Activated CD8-positive, alpha-beta memory T cell treated with anti-CD3 and anti-CD28 coated beads for 4 hours (primary cell): Measurements from ENCODE around the gene SHB.
"Not testable (repeated sequence)": the region's sequence is repeated elsewhere in the genome, so short reads cannot be mapped to it uniquely, and the experiment has no call there.

Experiments used
- DNase-seq, 2 donors: peaks; one replicate each; pipeline ENCODE4 v3.0.0-alpha.2; 2020; ENCODE audit warnings: low read depth in 2 of 2

Gene SHB

GRCh38 chr9:38063363-38063707 lies 5.7 kb downstream of the SHB start:
- no peak for DNase-seq

DNA sequence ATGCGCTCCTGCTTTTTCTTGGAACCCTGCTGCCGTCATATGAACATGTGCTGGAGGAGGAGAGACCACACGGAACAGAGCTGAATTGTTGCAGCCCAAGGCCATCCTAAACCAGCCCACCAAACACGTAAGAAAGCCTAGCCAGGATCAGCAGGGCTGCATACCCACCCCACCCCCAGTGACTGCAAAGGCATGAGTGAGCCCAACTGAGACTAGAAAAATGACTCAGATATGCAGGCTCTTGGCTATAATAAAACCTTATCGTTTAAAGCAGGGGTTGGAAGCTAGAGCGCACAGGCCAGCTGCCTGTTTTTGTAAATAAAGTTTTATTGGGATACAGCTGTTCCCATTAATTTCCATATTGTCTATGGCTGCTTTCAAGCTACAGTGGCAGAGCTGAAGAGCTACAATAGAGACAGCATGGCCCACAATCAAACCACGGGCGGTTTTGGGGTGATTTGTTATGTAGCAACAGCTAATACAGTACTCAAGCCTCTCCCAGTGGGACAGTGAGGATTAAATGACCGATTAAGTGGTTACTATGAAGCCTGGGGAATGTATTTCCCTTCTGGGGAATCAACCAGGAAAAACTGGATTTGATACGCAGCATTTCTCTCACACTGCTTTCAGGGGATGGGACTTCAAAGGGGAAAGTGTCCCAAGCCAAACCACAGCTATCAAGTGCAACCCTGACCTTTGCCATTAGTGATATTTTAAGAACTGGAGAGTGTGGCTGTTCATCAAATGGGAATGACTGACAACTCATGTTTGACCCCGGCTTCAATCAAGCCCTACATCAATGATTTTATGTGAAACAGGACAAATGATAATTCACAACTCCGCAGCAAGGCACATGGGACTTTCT lies 6.3 kb downstream of the SHB start:
- DNase-seq, result no peak

DNA sequence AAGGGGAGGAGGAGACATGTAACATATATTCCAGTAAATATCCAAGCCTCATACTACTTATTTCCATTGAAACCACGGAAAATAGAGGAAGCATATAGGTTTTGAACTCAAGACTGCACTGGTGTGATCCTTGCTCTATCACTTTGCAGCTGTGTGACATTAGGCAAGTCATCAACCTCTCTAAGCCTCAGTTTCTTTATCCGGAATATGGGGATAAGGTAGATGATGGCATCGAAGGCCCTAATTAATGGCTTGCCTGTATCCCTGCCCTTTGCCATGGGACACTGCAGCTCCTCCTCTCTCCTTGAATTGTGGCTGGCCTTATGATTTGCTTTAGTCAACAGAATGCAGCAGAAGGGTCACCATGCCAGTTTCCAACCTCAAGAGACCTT lies 6.9 kb downstream of the SHB start:
- DNase-seq, result no peak

- DNase-seq, result no peak
Measured at GRCh38 chr9:38061326-38061977, 7.6 kb downstream of the SHB start.

- no peak for DNase-seq
Measured at GRCh38 chr9:38060681-38061080, 8.3 kb downstream of the SHB start.

- DNase-seq, result no peak
Measured at GRCh38 chr9:38059233-38059936, 9.6 kb downstream of the SHB start.

DNA sequence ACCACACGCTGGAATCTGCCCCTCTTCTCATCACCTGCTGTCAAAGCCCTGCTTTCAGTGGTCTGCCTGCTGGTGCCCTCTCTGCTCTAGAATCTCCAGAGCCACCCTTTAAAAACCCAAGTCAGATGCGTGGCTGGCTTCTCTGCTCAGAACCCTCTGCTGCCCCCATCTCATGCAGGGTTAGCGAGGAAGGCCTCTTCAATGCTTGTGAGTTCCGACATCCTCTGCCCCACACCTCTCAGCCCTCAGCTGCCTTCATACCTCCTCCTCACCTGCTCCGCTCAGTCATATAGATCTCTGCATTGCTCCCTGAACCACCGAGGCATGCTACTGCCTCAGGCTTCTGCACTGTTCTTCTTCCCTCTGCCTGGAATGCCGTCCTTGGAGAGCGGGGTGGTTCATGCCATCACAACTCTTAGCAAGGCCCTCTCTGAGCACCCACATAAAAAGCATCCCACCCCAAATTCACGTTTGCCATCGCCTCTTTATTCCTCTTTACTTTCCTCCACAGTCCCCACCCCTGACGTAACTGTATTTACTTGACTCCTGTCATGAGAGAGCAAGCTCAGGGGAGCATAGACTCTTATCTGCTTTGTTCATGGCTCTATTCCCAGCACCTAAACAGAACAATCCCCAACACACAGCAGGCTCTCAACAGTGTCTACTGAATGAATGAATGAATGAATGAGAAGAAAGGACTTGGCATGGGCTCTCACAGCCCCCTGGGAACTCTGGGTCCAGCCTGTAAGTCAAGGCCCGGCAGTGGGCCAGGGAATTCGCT lies 10.4 kb downstream of the SHB start:
- no peak for DNase-seq

DNA sequence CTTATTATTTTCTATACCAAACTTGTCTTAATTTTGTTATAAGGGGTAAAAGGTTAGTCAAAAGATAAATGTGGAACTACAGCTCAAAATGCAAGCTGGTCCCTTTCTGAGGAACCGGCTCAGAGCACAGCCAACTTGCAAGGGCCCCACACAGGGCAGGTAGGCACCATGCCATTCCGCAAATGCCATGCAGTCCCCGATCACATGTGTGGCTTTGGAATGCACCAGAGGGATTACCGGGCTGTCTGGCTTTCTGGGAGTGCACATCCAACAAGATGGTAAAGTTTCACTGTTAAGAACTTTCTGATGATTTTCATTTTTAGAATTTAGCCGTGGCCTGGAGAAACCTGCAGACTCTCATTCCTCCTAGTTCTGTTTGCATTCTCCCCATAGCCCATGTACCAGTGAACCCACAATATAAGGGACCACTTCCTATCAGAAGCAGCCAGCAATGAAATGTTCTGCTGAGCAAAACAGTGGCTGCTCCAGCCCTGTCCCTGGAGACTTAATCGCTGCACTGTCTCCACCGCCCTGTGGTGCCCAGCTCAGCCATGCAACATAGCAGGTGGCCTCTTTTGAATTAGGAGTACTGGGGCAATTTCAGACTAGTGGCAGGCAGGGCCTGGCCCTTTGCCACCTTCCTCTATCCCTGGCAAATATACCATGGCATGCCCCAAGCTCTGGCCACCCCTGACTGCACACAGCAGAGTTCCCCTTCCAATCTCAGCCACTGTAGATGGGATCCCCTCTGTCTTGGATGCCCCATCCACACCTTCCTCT lies 11.4 kb downstream of the SHB start:
- DNase-seq, result no peak

GRCh38 chr9:38054653-38055052 lies 14.4 kb downstream of the SHB start:
- no peak for DNase-seq

DNA sequence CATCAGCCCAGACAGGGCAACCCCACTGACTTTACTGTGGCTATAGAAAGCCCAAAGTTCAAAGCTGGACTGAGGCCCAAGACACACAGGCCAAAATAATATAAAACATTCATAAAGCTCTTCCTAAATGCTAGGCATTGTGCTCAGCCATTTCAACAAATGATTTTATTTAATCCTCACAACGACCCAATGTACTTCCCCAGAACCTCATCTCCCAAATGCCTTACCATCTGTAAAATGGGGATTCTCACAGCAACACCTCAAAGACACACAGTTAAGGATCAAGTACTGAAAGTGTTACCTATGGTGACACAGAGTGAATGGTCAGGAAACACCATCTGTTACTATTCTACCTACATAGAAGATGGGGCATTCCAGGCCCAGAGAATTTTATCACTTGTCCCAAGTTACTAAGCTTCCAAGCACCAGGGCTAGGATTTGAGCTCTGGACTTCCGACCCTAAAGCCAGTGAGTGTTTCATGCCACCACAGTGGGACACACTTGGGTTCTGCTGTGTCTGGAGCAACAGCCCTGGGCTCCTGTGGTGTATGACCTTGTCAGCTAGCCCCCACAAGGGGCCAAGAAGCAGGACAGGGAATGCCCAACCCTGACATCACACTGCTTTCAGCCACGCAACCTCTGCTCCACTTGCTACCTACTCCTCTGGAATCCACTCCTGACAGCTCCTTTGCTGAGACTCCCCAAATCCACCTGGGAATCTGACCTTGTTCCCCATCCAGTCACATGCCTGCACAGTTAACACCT lies 15.1 kb downstream of the SHB start:
- DNase-seq, result no peak

- no peak for DNase-seq
Measured at GRCh38 chr9:38051780-38052546, 17.1 kb downstream of the SHB start.

GRCh38 chr9:38048316-38048969 lies 20.6 kb downstream of the SHB start:
- DNase-seq, result no peak

GRCh38 chr9:38047301-38048251 lies 21.5 kb downstream of the SHB start:
- DNase-seq, result no peak

DNA sequence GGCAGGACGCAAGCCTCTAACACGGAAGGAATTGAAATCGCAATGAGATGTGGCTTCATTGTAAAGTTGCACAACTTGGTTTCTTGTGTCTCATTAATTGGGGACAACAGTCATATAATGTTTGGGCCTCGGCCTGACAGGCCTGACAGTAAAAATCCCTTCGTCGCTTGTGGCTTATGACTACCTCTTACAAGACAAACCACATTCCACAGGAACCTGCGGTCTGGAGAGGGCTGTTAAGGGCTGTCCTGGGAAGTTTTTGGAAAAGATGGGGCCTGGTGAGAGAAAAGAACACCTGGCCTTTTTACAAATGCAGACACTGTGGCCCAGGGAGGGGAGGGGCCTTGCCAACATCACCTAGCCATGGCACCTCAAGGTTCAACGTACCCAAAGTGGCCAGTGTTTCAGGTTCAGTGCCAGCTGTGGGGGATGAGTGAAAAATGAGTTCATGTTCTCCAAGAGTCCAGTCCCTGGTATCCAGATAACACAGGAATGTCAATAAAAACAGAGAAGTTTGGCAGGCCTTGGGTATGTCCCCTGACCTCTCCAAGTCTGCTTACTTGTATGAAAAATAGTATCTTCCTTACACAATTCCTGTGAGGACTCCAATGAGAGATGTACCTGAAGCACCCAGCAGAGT lies 22.2 kb downstream of the SHB start:
- DNase-seq, result no peak

- not testable (repeated sequence) for DNase-seq
Measured at GRCh38 chr9:38045939-38046338, 23.1 kb downstream of the SHB start.

DNA sequence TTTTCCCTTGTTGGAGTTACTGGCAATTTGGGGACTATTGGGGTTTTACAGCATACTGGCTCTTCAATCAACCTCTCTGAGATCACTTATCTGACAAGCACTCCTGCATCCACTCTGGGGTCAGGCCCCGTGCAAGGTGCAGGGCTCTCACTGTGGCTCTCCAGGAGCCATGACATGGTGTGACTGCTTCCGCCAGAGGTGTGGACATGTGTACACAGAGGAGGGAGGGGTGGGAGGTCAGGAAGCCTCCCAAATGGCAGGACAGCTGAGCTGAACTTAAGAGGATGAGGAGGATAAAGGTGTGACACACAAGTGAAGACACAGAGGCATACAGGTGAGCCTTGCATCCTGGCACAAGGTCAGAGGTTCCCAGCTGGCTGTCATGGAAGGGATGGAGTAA lies 24.3 kb downstream of the SHB start:
- no peak for DNase-seq

DNA sequence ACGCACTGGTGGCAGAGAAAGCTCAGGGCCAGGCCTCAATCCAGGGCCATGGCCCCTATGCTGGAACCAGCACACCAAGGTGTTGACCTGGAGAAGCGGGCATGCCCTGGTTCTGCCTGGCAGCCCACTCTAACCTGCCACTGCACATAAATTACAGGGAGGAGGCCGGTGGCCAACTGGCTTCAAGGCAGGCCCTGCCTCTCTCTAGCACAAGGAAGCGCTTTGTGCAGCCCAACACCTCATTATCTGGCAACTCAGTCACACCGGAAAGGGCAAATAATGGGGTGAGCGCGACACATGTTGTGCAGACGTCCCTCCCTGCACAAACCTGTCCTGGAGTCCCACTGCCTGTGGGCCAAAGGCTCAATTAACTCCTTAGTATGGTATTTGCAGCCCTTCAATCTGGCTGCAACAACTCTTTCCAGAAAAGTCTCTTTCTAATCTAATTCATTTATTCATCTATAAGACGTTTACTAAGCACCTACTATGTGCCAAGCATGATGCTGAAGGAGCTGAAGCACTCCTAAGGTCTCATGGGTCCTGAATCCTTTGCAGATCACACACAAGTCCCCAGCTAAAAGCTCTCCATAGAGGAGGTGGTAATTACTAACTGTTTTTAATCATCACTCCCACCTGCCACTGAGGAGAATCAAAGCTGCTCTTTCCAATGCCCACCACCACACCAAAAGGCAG lies 24.9 kb downstream of the SHB start:
- DNase-seq, result no peak
